Hematopoietic multipotent progenitor cell treated with erythropoietin and hydrocortisone succinate and interleukin-3 and kit ligand, for 8 days (in vitro differentiated cells): Measurements from ENCODE around the gene SPTBN2.
"Not testable (repeated sequence)": the region's sequence is repeated elsewhere in the genome, so short reads cannot be mapped to it uniquely, and the experiment has no call there.

ENCODE experiments used
- DNase-seq: peaks from one replicate; pipeline ENCODE4 v3.0.0-alpha.2; 2015

Gene SPTBN2

DNA sequence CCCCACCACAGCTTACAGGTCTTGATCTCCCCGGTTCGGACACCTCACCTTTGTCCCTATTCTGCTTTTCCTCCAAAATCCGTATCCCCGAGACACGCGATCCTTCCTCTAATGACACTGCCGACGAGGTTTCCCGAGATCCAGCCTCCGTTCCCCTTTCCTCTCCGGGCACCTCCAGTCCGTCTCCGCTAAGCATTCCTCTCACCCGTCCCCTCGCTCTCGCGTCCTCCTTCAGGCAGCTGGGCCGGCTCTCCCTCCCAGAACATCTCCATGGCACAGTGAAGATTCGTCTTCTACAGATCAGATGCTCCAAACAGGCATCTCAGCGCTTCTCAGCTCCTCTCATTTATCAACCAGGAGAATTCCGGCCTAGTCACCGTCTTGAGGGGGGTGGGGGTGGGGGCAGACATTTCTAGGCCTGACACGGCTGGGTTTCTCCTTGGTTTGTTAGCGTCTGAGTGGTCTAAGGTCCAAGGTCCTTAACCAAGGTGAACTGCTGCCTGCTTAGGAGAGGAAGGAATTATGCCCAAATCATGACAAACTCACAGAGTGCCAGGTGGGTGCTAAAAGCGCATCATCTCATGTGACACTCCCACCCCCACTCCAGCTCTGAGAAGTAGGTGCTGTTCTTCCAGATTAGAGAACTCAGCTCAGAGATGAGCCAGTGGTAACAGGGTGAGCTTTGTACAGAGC is at the start of gene SPTBN2:
SPTBN2 (minus strand) TSS at position 524 of the 693 bp plus-strand sequence. CDS start 7,976 bp downstream, outside the sequence.
- no peak for DNase-seq

DNA sequence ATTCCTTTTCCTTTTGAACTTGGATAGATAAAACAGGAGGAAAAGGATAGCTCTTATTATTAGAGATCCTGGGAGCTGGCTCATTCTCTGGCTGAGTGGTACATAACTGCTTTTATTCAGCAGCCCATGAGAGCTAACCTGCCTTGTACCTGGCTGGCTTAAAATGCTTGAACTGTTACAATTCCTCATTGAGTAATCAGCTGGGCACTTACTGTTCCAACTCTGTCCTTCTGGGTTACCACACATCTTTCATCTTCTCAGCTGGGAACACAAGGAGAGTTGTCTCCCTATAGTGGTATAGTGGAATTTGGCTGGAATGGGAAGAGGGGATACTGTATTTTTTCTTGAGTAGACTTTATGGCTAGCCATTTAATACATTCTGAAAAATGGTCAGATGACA is 39.8 kb upstream of the SPTBN2 start:
- DNase-seq: no peak

DNA sequence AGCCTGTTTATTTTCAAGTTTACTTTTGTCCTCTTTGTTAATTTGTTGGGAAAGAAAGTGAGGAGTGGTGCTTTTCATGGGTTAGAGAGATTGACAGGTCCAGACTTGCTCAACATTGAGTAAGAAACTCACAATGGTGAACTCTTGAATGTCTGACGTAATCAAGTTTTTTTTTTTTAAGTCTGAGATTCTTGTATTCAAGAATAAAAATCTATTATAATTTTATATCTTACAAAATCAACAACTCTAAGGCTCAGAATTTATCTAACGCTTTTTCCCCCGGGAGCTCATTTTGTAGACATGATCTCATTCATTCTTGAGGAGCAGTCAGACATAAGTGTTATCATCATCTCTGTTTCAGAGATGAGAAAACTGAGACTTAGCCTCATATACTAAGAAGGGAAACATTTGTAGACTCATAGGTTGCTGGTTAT is 39.1 kb upstream of the SPTBN2 start:
- DNase-seq: no peak

DNA sequence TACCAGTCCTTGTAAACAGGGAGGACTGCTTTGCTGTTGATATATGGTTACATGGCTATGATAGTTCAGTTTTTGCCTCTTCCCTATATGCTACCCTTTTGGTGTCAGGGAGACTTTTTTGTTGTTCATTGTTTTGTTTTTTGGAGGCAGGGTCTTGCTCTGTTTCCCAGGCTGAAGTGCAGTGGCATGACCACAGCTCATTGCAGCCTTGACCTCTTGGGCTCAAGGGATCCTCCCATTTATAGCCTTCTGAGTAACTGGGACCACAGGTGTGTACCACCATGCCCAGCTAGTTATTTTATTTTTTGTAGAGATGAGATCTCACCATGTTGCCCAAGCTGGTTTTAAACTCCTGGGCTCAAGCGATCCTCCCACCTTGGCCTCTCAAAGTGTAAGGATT is 38.6 kb upstream of the SPTBN2 start:
- DNase-seq: no peak

DNA sequence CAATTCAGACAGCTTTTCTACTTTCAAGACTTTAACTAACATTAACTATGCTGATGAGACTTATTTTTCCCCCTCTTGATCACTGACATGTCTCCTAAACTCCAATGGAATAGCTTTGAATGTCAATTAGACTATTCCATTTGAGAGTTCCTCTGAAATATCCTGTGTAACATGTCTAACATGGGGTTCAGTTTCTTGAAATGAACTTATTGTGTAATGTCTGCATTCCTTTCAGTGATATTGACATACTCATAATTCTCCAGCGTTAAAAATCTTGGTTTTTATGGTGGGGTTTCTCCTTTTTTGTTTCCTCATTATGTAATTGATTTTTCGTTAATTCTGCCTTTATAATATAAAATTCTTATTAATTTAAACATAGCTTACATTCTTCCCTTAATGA is 37.7 kb upstream of the SPTBN2 start:
- no peak for DNase-seq

DNA sequence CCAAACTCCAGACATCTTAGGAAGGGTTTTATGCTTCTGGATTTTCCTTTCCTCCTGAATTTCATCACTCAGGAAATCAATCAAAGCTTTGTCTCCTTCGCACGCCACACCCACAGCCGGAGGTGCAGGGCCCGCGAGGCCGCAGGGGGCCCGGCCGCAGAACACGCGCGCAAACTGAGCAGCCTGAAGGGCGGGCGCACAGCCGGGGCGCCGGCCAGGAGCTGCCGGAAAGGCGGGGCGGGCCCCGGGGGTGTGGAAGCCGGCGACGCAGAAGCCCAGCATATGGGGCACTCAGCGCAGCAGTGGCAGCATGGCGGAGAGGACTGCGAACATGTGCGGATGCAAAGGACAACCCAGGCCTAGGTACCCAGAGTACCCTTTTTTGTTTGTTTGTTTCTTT is 33.1 kb upstream of the SPTBN2 start:
- DNase-seq: no peak

DNA sequence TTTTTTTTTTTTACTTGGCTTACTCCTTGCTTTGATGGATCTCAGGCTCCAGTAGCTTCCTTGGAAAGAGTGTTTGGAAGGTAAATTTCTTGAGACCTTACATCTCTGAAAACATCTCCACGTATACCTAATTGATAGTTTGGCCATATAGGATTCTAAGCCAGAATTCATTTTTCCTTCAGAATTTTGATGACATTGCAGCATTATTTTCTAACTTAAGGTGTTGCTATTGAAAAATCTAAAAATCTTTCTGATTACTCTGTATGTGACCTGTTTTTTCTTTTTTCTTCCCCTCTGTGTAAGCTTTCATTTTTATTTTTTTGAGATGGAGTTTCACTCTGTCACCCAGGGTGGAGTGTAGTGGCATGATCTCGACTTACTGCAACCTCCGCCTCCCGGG is 23.1 kb upstream of the SPTBN2 start:
- DNase-seq: no peak

DNA sequence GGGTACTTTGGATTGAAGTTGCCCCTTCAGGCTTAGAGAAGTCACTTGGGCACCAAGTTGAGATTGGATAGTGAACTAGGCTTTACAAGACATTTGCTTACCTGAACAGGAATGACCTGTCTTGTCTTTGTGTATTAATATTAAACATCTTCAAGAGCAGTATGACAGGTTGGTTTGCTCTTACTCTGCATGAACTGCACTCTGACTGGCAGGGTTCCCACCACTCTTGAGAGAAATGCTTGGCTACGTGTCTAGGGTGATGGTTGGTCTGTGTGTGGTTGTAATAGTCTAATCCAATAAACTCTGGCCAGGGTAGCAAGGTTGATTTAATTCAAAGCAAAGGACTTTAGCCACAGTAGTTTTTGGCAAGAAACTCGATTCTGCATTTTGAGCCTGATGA is 20.1 kb upstream of the SPTBN2 start:
- no peak for DNase-seq

DNA sequence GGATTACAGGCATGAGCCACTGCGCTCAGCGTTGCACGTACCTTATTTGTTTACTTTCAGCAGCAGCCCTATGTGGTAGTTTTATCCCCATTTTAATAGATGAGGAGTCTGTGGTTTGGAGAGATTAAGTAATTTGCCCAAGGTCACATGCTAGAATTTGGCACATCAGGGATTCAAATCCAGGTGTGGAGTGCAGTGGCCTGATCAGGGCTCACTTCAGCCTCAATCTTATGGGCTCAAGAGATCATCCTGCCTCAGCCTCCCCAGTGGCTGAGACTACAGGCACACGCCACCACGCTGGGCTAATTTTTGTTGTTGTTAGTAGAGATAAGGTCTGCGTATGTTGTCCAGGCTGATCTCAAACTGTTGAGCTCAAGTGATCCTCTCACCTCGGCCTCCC is 18.5 kb upstream of the SPTBN2 start:
- DNase-seq: no peak

DNA sequence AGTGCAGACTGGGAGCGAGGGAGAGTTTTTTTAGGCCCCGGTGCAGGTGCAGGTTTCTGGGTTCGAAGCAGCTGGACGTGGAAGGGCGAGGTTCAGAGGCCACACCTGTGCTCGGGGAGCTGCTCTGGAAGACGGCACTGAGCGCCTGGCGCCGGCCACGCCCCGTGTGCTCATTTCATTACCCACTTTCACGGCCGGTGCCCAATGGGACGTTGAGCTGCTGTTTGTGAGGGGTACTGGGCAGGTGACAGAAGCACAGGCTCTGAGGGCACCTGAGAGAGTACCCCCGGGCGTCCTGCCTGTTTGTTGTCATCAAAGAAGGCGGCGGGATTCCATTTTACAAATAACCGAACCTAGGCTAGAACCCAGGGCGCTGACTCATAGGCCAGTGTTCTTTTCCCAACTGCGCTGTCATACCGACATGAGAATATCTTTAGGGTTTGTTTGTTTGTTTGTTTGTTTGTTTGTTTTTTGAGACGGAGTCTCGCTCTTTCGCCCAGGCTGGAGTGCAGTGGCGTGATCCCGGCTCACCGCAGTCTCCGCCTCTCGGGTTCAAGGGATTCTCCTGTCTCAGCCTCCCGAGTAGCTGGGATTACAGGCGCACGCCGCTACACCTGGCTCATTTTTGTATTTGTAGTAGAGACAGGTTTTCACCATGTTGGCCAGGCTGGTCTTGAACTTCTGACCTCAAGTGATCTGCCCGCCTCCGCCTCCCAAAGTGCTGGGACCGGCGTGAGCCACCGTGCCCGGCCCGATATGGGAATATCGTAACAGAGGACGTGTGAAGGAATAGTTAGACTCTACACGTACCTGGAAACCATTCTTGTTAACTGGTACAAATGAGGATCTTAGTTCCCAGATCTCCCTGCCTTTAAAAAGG is 16.6 kb upstream of the SPTBN2 start:
- no peak for DNase-seq

DNA sequence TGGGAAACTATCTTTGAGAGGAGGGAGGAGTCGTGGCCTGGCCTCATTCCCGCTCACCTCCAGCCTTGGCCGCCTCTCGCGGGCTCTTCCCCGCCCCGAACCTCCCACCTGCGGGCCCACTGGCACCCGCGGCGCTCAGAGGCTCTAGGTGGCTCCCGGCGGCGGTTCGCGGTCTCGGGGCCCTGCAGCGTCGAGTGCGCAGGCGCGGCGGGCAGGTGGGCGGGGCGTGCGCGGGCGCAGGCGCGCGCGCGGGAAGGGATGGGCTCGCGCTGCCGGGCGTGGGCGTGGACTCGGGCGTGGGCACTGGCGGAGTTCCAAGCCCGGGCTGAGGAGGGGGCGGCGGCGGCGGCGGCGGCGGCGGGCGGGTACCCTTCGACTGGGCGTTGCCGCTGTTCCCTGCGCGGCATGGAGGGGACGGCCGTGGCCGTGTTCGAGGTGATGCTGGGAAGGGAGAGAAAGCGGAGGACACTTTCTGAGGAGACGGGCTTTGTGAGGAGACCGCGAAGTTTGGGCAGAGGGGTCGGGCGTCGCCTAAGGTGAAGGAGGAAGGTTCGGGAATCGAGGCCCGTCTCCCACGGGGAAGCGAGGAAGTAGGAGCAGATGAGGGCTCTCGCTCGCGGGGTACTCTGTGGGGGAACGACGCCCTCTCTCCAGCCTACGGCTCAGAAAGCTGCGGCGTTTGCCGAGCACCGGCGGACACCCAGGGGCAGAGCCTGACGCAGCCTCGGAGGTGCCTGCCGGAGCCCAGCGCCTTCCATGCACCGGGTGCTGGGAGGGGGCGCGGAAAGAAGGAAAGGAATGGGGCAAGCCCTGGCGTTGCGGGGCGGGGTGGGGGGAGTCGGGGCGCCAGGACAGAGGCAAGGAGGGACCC is 15.7 kb upstream of the SPTBN2 start:
- DNase-seq: peak; percentile 71

DNA sequence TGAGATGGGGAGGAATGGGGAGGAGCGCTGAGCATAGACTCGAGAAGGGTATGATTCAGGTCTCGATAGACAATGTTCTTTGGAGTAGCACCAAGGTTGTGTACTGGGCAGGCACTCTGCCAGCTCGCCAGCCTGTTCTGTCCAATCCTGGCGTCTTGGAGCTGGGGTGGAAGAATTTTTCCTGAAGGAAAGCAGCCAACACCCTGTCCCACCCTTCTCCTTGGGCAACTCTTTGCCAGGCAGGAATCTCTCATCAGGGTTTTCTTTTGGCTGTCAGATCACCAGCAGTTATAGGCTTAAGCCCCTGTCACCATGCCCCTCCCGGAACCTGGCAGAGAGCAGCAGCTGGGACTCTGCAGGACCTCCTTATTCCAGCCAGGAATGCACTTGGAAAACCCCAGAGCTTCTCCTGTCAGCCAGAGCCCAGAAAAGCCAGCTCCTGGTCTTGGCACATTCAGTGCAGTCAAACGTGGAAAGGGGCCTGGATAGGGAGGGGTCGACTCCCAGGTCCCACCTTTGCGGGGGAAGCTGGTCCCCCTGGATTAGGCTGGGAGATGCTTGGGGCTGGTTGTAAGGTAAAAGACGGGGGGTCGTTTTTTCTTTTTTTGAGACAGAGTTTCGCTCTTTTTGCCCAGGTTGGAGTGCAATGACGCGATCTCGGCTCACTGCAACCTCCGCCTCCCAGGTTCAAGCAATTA is 14.4 kb upstream of the SPTBN2 start:
- DNase-seq: no peak

DNA sequence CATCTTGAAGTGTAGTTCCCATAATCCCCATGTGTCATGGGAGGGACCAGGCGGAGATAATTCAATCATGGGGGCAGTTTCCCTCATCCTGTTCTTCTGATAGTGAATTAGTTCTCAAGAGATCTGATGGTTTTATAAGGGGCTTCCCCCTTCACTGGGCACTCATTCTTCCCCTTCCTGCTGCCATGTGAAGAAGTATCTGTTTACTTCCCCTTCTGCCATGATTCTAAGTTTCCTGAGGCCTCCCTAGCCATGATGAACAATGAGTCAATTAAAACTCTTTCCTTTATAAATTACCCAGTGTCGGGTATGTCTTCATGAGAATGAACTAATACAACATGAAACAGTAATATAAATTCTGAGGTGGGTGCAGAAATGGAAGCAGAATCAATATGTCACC is 12.1 kb upstream of the SPTBN2 start:
- no peak for DNase-seq

DNA sequence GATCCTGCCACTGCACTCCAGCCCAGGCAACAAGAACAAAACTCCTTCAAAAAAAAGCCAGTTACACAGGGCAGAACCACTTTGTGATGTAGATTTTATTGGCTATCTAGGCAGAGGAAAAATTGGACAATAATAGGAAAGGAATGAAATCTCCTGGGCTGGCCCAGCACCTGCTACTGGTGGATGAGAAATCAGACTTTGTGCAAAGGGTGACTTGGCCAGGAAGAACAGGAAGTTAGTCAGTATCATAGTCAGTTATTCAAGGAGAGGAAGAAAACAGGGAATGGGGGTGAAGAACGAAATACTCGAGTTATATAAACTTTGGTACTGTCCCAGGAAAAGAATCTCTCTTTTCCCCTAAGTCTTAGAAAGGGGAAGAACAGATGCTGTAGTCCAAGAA is 11.0 kb upstream of the SPTBN2 start:
- DNase-seq: no peak

DNA sequence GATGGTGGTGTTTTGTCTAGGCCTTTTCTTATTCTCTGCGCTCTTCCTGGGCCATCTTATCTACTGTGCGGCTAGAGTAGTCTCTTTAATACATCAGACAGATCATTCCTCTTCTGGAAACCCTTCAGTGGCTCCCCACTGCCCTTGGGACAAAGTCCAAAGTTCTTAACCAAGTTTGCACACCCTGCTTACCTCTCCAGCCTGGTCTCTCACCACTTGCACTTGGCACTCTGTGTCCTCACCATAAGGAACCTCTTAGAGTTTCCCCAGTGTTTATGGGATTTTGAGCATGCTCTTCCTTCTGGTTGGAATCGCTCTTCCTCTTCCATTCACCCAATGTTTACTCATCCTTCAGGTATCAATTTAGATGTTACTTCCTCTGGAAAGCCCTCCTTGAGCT is 5.2 kb upstream of the SPTBN2 start:
- DNase-seq: no peak

DNA sequence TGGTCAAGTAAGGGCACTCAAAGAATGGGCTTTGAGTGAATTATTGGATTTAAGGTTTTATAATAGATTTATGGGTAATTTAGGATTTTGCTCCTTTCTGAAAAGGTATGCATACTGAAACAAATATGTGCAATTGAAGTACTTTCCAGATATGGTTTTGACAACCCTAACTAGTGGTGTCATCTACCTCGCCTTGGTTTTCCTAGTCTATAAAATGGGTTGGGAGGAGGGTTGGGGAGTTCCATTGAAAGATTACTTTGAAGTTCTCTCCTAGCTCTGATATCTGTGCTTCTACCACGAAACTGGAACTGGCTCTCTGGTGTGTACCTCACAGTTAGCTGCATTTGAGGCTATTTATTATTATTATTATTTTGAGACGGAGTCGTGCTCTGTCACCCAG is 431 bp upstream of the SPTBN2 start:
- DNase-seq: no peak

DNA sequence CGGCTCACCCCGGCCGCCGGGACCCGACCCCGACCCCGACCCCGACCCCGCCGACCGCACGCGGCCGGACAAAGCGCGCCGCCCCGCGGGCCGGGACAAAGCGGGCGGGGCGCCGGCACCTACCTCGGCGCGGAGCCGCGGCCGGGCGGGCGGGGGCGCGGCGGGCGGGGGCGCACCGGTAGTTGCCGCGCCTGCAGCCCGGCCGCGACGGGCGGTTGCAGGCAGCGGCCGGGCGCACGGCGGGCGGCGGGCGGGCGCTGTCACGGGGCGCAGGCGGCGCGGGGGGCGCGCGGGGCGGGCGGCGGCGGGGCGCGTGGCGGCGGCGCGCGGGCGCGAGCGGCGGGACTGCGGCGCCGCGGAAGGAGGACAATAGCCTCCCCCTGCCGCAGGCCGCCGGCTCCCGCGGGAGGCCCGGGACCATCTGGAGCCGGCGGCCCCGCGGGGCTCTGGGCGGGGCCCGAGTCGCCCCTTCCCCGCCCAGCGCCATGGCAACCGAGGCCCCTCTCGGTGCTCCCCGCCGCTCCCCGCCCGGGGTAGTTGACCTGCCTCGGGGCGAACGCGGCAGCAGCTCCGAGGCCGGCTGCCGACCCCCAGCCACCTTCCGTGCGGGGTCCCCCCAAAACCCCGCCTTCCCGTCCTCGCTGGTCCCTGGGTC is 851 bp downstream of the SPTBN2 start:
- DNase-seq: no peak

DNA sequence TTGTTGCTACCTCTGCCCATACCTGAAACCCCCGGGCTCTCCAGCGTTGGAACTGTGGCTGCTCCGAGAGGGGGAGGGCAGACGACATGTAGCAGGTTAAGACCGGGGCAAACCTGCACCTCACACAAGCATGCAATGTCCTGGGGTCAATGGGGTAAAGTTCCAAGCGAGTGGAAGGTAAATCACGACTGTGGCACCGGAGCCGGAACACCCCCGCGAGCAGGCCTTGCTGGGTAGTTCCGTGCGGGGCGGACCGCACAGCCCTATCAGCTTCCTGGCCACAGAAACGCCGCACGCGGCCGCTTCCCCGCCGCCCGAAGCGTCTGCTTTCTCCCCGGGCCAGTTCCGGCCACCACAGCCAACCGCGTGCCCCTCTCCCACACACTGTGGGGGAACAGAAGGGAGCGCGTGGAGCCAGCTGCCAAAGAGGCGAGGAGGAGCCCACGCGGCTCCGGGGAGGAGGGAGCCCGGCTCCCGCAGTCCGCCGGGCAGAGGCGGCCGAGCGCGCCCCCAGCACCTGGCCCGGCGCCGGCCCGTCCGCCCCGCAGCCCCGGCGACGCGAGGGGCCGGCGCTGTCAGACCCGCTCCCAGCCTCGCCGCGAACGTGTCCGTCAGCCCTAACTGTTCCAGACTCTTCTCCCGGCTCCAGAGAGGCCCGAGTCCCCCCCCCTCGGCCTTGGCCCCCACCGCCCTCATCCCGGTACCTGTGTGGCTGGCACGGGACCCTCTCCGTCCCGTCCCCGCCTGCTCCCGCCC is 1.6 kb downstream of the SPTBN2 start:
- no peak for DNase-seq

DNA sequence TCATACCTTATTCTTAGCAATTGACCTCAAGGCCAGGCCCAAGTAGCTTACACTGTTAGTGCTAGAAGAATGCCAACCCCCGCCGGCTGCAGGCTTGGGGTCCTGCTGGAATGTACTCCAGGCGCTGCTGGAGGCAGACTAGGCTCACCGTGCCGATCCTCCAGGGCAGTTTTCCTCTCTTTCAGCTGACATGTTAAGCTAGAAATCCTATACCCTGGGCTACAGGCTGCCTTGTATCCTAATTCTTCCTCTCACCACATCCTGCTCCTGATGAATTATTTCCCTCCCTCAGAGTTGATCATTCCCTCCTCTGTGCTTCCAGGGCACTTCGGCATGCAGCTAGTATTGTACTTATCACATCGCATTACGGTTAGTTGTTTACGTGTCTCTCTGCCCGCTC is 3.4 kb downstream of the SPTBN2 start:
- no peak for DNase-seq

DNA sequence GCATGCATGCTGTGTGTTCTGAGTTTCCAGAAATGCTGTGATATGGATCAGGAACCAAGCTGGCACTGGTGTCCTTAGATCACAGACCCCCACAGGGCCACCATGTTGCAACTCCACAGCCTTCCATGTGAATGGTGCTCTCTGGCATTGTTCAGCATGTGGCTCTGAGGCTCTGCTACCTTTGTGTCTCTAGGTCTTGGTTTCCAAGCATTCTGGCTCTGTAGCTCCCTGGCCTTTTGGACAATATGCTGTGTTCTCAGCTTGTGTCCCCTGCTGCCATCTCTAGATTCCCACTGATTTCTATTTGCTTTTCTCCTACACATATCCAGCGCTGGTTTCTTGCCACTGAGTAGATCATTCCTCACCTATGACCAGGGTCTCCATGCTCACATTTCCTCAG is 3.9 kb downstream of the SPTBN2 start:
- DNase-seq: no peak

DNA sequence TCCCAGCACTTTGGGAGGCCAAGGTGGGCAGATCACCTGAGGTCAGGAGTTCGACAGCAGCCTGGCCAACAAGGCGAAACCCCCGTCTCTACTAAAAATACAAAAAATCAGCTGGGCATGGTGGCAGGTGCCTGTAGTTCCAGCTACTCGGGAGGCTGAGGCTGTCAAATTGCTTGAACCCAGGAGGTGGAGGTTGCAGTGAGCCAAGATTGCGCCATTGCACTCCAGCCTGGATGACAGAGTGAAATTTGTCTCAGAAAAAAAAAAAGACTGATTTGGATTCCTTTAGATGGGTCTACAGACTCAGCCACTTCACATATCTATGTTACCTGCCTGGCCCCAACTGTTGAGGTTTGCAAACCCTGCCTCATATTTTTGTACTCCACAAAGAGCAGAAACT is 4.8 kb downstream of the SPTBN2 start:
- DNase-seq: not testable (repeated sequence)
